ENCODE data around the gene SDC3.

SDC3 gene

DNA sequence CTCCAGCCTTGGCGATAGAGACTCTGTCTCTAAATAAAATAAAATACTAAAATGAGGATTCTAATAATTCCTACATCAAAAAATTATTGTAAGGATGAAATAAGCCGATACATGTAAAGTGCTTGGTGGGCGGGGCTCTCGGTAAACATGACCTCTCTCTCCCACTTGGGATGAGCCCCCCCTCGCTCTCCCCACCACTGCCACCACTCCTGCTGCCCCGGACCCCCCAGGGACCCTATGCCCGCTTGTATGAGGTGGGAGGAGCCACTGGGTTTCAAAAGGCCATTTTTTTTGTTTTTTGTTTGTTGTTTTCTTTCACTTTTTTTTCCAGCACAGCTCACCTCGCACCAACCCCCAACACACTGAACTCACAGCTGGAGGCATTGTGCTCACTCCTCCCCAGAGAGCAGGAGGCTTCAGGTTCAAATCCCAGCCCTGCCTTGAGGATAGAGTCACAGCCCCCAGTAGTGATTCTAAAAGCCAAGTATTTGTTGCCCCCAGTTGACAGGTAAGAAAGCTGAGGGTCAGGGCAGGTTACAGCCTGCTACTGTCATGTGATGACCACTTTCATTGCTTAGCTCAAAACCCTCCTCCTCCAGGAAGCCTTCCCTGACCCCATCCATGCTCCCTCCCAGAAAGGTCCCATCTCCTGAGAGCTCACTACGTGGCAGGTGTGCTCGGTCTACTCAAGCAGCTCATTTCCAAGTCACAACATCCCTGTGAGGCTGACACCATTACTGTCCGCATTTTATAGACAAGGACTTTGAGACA is 4.2 kb downstream of the SDC3 start:
- TF ChIP-seq Cebpa-rat (IDR thresholded peaks at IDR 0.05) = no peak
- Histone ChIP-seq H3K27ac (no peak overlapping the region), H3K4me1 (peaks cover 7 to 75% (median 21%) of the 10 kb centered on the region in 10 experiments; a peak in 19 of 20 replicates), H4K20me1 (peaks cover 40 to 87% (median 73%) of the 10 kb centered on the region in 11 experiments), H3K9me3 (replicated peaks in 1 of 11) (no peaks in the 10 kb centered on the region), H3K9ac (0 out of 22 replicates have a peak overlapping the region, but pooled peaks of 1 of the 11 experiments have one; percentile 54), H3K36me3 (peaks cover 0 to 44% (median 0%) of the 10 kb centered on the region in 11 experiments; a peak in 5 of 22 replicates), H3K27me3 (peaks cover 77 to 100% (median 99%) of the 10 kb centered on the region in 11 experiments), H3K4me3 (no peak overlapping the region), H3K4me2 (peak overlapping the region in 8 of 11 experiments; percentile 5 to 67 (median 20); a peak in 10 of 22 replicates)

DNA sequence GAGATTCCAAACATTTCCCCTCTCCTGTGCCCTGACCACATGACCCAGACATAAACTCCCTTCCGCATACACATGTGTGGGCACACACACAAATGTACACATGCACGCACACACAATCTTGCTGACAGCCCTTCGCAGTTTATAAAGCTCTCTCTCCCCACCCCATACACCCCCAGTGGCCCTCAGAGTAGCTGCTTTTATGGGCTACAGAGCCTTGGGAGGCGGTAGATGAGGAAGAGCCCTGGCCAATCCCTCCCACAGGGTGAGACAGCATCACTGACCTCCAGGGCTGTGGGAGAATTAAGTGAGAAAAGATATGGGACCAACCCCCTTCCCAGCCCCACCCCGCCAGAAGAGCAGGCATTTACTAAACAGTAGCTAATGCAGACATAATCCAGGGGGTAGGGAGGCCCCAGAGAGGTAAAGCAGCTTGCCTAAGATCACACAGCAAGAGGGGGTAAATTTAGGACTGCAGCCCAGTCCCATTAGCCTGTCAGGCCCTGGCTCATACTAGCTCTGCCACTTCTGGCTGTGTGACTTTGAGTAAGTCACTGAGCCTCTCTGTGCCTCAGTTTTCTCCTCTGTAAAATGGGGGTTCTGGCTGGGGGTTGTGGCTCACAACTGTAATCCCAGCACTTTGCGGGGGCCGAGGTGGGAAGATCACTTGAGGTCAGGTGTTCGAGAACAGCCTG is 5.1 kb downstream of the SDC3 start:
- peaks cover 0 to 50% (median 0%) of the 10 kb centered on the region in 11 experiments; a peak in 5 of 22 replicates for H3K36me3 ChIP-seq
- H3K27me3 ChIP-seq = peaks cover 79 to 100% (median 99%) of the 10 kb centered on the region in 11 experiments
- H3K9me3 ChIP-seq (replicated peaks in 1 of 11) = no peaks in the 10 kb centered on the region
- peaks cover 36 to 96% (median 76%) of the 10 kb centered on the region in 11 experiments; a peak in 21 of 22 replicates for H4K20me1 ChIP-seq
- peaks cover 0 to 77% (median 21%) of the 10 kb centered on the region in 10 experiments; a peak in 17 of 20 replicates for H3K4me1 ChIP-seq
- peak overlapping the region in 3 of 11 experiments; percentile 56 to 70 (median 67); a peak in 5 of 22 replicates for H3K4me2 ChIP-seq
- no peak for TF ChIP-seq Cebpa-rat (IDR thresholded peaks at IDR 0.05)
- no peak overlapping the region for H3K27ac ChIP-seq
- H3K9ac ChIP-seq = peak overlapping the region in 1 of 11 experiments; percentile 55; a peak in 1 of 22 replicates
- H3K4me3 ChIP-seq = no peak overlapping the region

DNA sequence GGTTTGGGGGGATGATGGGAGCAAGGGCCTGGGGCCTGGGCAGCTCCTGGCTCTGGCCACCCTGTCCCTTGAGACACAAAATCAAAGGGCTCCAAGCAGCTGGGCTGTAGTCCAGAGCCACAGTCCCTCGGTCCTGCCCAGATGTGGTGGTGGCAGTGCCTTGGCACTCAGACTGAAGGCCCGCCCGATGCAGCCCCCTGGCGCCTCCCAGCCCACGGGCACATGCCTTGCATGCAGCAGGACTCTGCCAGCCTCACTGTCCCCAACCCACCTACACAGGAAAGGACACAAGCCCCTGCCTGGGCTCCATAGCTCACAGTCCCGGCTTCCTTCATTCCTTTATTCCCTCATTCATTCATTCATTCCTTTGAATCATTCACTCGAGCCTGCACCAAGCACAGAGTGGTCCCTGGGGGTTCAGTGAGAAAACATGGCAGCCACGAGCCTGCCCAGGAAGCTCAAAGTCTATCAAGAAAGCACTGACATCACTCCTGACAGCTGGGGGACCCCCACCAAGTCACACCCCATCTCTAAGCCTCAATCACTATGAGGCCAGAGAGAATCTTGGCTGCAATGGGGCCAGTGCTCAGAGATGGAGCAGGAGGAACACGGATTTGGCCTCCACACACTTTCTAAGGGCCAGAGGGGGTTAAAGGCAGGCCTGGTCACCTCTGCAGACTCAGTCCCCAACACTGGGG is 5.8 kb downstream of the SDC3 start:
- H3K4me2 ChIP-seq = peak overlapping the region in 4 of 11 experiments; percentile 12 to 70 (median 62); a peak in 7 of 22 replicates

DNA sequence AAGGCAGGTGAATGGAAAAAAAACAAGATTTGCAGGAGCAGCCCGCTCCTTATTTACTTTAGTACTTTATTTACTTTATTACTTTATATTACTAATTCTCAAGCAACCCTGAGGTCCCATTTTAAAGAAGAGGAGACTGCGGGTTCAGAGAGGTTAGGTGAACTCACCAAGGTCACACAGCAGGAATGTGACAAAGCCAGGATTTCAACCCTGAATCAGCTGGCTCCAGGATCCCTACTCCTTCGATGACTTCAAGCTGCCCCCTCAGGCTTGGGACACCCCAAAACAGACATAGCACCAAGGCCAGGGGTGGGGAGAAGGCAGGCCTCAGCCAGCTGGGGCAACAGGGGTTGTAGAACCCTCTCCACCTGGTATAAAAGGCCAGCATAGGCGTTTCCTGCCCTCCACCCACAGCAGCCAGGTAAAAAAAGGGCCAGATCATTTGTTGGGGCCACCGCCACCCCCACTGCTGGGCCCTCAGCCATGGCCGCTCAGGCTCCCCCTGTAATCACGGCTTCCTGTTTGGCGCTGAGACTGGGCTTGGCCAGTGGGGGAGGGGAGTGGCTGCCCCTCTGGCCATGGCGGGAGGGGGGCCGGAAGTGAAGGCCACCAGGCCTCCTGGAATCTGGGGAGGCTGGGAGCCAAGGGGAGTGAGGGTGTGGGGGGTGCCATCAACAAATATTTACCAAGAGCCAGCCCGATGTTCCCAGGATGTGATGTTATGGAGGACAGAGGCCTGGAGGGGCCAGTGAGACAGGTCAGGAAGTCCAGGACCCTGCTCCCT is 6.6 kb downstream of the SDC3 start:
- Histone ChIP-seq H3K36me3 (peaks cover 0 to 57% (median 0%) of the 10 kb centered on the region in 11 experiments; a peak in 5 of 22 replicates), H3K4me1 (peaks cover 0 to 84% (median 17%) of the 10 kb centered on the region in 10 experiments; a peak in 15 of 20 replicates), H3K27ac (no peak overlapping the region), H3K9ac (peak overlapping the region in 2 of 11 experiments; percentile 48 to 62; a peak in 4 of 22 replicates), H3K27me3 (peaks cover 76 to 100% (median 99%) of the 10 kb centered on the region in 11 experiments), H3K4me3 (no peak overlapping the region), H3K4me2 (peak overlapping the region in 4 of 11 experiments; percentile 12 to 70 (median 62); a peak in 7 of 22 replicates), H3K9me3 (replicated peaks in 1 of 11) (no peaks in the 10 kb centered on the region), H4K20me1 (peaks cover 29 to 100% (median 73%) of the 10 kb centered on the region in 11 experiments; a peak in 21 of 22 replicates)
- no peak for TF ChIP-seq Cebpa-rat (IDR thresholded peaks at IDR 0.05)

More for the DNA sequence above, 5.8 kb downstream of the SDC3 start:
- H3K36me3 ChIP-seq = peaks cover 0 to 57% (median 0%) of the 10 kb centered on the region in 11 experiments; a peak in 5 of 22 replicates
- H3K27me3 ChIP-seq = peaks cover 79 to 100% (median 99%) of the 10 kb centered on the region in 11 experiments
- peaks cover 0 to 85% (median 20%) of the 10 kb centered on the region in 10 experiments; a peak in 17 of 20 replicates for H3K4me1 ChIP-seq
- no peak overlapping the region for H3K27ac ChIP-seq
- no peaks in the 10 kb centered on the region for H3K9me3 ChIP-seq (replicated peaks in 1 of 11)
- H4K20me1 ChIP-seq = peaks cover 33 to 100% (median 80%) of the 10 kb centered on the region in 11 experiments; a peak in 21 of 22 replicates
- peak overlapping the region in 2 of 11 experiments; percentile 48 to 62; a peak in 2 of 22 replicates for H3K9ac ChIP-seq
- H3K4me3 ChIP-seq = no peak overlapping the region
- TF ChIP-seq Cebpa-rat (IDR thresholded peaks at IDR 0.05) = no peak

DNA sequence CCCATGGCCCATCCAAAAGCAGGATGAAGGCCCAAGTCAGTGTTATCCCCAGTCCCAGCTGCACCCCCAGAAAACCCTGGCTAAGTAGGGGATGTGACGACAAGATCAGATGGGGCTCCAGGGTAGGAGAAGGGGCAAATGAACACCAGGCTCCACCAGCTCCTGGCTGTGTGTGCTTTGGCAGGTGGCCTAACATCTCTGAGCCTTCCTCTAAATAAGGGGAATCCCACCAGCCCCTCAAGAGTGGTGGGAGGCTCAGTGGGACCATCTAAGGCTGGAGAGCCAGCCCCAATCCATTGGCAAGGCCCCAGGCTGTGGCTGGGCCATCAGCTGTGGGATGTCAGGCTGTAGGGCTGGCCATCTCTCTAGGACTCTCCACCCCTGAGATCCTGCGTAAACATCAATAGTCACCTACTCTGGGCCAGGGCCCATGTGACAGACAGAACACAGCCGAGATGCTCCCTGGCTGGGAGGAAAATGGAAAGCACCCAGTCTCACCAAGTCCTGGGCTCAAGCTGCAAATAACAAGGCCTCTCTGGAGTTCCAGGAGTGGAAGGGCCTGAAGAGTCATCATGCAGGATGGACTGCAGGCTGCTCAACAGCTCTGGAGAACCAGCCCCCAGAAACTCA is 7.5 kb downstream of the SDC3 start:
- Histone ChIP-seq H3K4me2 (no peak overlapping the region), H3K9me3 (replicated peaks in 1 of 11) (no peaks in the 10 kb centered on the region), H4K20me1 (peaks cover 27 to 100% (median 70%) of the 10 kb centered on the region in 11 experiments; a peak in 19 of 22 replicates), H3K4me1 (peaks cover 0 to 84% (median 17%) of the 10 kb centered on the region in 10 experiments; a peak in 15 of 20 replicates), H3K4me3 (no peak overlapping the region), H3K27ac (no peak overlapping the region), H3K27me3 (peaks cover 74 to 100% (median 99%) of the 10 kb centered on the region in 11 experiments), H3K36me3 (peaks cover 0 to 66% (median 0%) of the 10 kb centered on the region in 11 experiments; a peak in 5 of 22 replicates), H3K9ac (no peak overlapping the region)
- TF ChIP-seq Cebpa-rat (IDR thresholded peaks at IDR 0.05) = no peak

DNA sequence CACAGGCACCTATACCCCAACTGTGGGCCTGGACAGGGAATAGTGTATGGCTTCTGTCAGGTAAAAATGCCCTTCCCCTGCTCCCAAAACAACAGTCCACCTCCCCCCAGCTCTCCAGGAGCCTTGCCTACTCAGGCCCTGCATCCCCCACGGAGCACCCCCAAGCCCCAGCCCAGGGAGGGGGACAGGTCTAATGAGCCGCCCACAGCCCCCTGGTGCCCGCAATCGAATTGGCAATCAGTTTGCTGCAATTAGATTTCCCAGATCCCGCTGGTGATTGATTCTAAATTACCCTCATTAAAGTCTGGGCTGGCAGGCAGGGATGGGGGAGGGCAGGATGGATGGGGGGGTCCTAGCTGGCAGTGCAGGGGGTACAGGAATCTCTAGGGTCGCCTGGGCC is 8.1 kb downstream of the SDC3 start:
- no peak for TF ChIP-seq Cebpa-rat (IDR thresholded peaks at IDR 0.05)
- H4K20me1 ChIP-seq = peaks cover 24 to 100% (median 65%) of the 10 kb centered on the region in 11 experiments; a peak in 18 of 22 replicates

More for the DNA sequence above, 8.1 kb downstream of the SDC3 start:
- no peak overlapping the region for H3K9ac ChIP-seq
- H3K27me3 ChIP-seq = peaks cover 69 to 100% (median 97%) of the 10 kb centered on the region in 11 experiments
- no peak overlapping the region for H3K27ac ChIP-seq
- no peak overlapping the region; a peak in 1 of 22 replicates for H3K4me2 ChIP-seq
- peaks cover 0 to 66% (median 0%) of the 10 kb centered on the region in 11 experiments; a peak in 5 of 22 replicates for H3K36me3 ChIP-seq
- no peak overlapping the region for H3K4me3 ChIP-seq
- no peaks in the 10 kb centered on the region for H3K9me3 ChIP-seq (replicated peaks in 1 of 11)
- peaks cover 0 to 81% (median 17%) of the 10 kb centered on the region in 10 experiments; a peak in 15 of 20 replicates for H3K4me1 ChIP-seq
